ENCODE measurements around the gene ADARB2. TPM values are rescaled to one million over a fixed set of nuclear protein-coding genes. Genes with fewer than 3 reads are reported as not detected.

Gene ADARB2
- total RNA-seq, 1 donor from 2014 or later, result 0.80 TPM

GRCh38 chr10:1530871-1531517, 206.3 kb downstream of the ADARB2 start:
- TF ChIP-seq, protein P1, sequence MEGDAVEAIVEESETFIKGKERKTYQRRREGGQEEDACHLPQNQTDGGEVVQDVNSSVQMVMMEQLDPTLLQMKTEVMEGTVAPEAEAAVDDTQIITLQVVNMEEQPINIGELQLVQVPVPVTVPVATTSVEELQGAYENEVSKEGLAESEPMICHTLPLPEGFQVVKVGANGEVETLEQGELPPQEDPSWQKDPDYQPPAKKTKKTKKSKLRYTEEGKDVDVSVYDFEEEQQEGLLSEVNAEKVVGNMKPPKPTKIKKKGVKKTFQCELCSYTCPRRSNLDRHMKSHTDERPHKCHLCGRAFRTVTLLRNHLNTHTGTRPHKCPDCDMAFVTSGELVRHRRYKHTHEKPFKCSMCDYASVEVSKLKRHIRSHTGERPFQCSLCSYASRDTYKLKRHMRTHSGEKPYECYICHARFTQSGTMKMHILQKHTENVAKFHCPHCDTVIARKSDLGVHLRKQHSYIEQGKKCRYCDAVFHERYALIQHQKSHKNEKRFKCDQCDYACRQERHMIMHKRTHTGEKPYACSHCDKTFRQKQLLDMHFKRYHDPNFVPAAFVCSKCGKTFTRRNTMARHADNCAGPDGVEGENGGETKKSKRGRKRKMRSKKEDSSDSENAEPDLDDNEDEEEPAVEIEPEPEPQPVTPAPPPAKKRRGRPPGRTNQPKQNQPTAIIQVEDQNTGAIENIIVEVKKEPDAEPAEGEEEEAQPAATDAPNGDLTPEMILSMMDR (IDR thresholded peaks at IDR 0.05), result no peak
- no peak overlapping the region for H3K4me3 ChIP-seq
- no peaks in the 10 kb centered on the region for H3K4me1 ChIP-seq
- no peak overlapping the region for H3K27ac ChIP-seq
- no peaks in the 10 kb centered on the region for H3K36me3 ChIP-seq
- no peak for DNase-seq
- H3K27me3 ChIP-seq (ENCODE audit: low read depth), result no peaks in the 10 kb centered on the region
- intact Hi-C loops (cut with DNase I), result no loop called here
- H3K9me3 ChIP-seq, result no peaks in the 10 kb centered on the region
- ATAC-seq, result no peak

- Histone ChIP-seq H3K9me3 (no peaks in the 10 kb centered on the region), H3K36me3 (no peaks in the 10 kb centered on the region), H3K4me1 (no peaks in the 10 kb centered on the region), H3K27ac (no peak overlapping the region), H3K4me3 (no peak overlapping the region), H3K27me3 (ENCODE audit: low read depth) (no peaks in the 10 kb centered on the region)
- ATAC-seq (no peak), DNase-seq (no peak)
- TF ChIP-seq, protein P1 (IDR thresholded peaks at IDR 0.05), result no peak
- intact Hi-C loops (cut with DNase I), result no loop called here
These were observed 207.4 kb downstream of the ADARB2 start for GRCh38 chr10:1529806-1530413.

DNA sequence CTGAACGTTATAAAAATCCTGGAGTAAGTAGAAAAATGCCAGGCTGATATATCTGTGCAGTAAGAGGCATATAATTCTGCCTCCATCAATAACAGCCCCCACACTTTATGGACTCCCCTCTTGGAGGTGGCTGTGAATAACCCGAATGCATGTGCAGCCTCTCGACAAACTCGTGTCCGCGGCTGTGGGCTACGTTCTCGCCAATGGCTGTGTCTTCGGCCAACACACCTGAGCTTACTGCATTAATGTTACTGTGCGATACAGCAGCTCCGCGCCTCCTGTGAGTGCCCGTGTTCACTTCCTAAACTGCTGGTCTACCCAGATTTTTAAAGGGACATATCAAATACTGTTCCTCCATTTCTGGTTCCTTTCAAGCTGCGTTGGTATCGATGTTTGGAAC, 209.4 kb downstream of the ADARB2 start:
- no peak overlapping the region for H3K4me3 ChIP-seq
- no peaks in the 10 kb centered on the region for H3K36me3 ChIP-seq
- ATAC-seq (no peak), DNase-seq (no peak)
- TF ChIP-seq, protein P1 (IDR thresholded peaks at IDR 0.05), result no peak
- H3K4me1 ChIP-seq, result no peaks in the 10 kb centered on the region
- no peaks in the 10 kb centered on the region for H3K9me3 ChIP-seq
- no peaks in the 10 kb centered on the region for H3K27me3 ChIP-seq (ENCODE audit: low read depth)
- no peak overlapping the region for H3K27ac ChIP-seq
- intact Hi-C loops (cut with DNase I), result no loop called here

DNA sequence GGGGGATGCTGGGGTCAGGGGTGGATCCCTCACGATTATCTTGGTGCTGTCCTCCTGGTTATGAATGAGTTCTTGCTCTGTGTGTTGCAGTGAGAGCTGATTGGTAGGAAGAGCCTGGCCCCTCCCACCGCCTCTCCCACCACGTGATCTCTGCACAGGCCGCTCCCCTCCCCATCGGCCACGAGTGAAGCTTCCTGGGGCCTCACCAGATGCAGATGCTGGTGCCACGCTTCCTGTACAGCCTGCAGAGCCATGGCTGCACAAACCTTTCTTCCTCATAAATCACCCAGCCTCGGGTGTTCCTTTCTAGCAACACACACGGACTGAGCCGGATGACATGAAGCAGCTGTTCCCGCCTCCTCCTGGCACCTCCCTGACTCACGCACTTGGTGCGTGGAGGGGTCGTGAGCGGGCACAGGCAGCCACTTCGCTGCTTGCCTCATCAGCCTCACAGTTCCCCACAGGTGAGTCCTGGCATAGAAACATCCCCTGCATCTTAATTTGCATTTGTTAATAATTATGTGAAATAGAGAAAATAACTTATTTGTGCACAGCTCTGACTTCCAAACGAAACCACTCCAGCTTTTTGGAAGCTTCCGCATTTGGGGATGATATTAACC, 210.8 kb downstream of the ADARB2 start:
- Histone ChIP-seq H3K4me1 (no peaks in the 10 kb centered on the region), H3K36me3 (no peaks in the 10 kb centered on the region), H3K27ac (no peak overlapping the region), H3K27me3 (ENCODE audit: low read depth) (no peaks in the 10 kb centered on the region), H3K4me3 (no peak overlapping the region), H3K9me3 (no peaks in the 10 kb centered on the region)
- ATAC-seq (no peak), DNase-seq (no peak)
- intact Hi-C loops (cut with DNase I), result no loop called here
- TF ChIP-seq, protein P1 (IDR thresholded peaks at IDR 0.05), result no peak

DNA sequence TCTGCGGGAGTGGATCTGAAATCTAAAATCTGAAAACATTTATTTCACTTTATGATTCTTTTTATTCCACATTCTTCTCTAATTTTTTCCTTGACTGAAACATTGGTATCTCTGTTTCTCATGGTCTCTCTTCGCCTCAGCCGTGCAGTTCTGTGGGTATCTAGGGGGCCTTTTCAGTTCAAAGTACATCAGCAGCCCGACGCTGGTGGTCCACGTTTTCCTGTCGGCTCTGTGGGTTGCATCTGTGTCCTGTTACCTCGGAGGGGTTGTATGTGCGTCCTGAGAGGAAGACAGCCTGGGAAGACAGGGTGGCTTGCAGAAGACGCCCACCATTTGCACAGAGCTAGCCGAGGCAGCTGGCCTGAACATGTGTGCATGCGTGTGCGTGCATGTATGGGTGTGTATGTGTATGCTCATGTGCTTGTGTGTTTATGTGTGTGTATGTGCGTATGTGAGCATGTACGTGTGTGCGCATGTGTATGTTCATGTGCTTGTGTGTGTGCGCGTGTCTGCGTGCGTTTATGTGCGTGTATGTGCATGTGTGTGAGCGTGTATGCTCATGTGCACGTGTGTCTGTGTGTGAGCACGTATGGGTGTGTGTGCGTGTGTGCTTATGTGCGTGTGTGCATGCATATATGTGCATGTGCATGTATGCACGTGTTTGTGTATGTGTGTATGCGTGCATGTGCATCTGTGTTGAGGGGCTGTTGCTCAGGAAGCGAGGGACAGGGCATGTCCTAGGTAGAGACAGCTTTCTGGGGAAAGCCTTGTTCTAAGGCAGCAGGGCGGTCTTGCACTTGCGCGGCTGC, 211.8 kb downstream of the ADARB2 start:
- H3K4me1 ChIP-seq, result no peaks in the 10 kb centered on the region
- H3K4me3 ChIP-seq, result no peak overlapping the region
- ATAC-seq (no peak), DNase-seq (no peak)
- H3K9me3 ChIP-seq, result no peaks in the 10 kb centered on the region
- TF ChIP-seq, protein P1 (IDR thresholded peaks at IDR 0.05), result no peak
- no peaks in the 10 kb centered on the region for H3K36me3 ChIP-seq
- intact Hi-C loops (cut with DNase I), result no loop called here
- H3K27me3 ChIP-seq (ENCODE audit: low read depth), result no peaks in the 10 kb centered on the region
- H3K27ac ChIP-seq, result no peak overlapping the region
